ENCODE data around the gene REXO1.

REXO1 gene

DNA sequence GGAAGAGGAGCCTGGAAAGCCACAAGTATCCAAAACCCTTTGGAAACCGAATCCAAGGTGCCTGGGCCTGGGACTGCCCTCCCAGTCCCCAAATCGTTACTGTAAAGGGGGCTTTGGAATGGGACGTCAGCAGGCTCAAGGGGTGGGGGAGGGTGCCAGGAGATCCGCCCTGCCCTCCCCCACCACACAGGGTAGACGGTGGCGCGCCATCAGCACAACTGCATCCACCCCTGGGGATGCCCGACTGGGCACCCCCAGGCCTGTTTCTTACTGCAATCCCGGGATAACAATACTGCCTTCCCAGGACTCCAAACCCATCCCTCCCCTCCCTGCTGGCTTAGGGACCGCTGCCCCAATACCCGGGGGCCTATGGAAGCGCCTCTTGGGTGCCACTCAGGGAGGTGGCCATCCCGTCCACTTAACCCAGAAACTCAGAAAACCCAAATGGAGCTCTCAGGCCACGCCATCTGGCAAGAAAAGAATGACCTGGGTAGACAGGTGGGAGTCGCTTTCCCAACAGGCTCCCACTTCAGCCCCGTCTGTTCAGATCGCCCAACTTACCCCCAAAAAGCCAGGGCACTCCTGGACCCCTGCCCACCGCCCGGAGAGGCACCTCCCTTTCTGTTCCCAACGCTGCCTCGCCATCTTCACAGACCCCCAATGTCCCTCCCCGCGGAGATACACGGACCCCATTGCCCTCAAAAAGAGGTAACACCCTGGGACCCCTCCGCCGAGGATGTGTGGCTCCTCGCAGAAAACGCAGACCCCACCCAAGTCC, 12.7 kb upstream of the REXO1 start:
- DNase-seq: no peak

- peak; percentile 50 for DNase-seq
These were observed 11.9 kb upstream of the REXO1 start for GRCh38 chr19:1860042-1860775.

- no peak for DNase-seq
These were observed 11.1 kb upstream of the REXO1 start for GRCh38 chr19:1859331-1859781.

DNA sequence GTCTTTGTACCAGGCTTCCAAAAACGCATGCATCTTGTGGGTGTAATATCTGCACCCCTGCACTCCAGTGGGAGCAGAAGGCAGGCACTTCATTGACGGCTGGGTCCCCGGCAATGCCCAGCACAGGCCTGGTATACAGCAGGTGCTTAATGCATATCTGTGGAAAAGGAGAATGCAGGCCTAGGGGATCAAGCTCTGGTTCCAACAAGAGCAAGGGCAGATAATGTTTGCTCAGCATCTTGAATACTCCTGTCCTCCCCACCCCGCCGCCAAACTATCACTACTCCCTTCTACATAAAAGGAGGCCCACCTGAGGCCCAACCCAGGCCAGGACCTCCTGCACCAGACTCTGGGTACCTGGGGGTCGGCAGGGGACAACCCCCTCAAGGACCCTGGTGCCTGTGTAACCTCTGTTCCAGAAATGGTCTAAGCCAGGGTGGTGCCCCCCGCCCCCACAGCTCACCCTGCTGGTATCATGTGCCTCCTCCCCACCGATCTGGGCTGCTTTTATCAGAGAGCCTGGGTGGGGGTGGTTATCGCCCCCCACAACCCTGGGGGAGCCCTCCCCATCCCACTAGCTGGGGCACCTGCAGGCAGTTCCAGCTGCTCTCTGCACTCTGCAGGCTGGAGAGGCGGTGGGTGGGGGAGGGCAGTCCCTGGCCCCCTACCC, 10.3 kb upstream of the REXO1 start:
- no peak for DNase-seq

GRCh38 chr19:1857648-1858326, 9.5 kb upstream of the REXO1 start:
- no peak for DNase-seq

GRCh38 chr19:1856698-1857603, 8.7 kb upstream of the REXO1 start:
- DNase-seq: peak; percentile 61

DNA sequence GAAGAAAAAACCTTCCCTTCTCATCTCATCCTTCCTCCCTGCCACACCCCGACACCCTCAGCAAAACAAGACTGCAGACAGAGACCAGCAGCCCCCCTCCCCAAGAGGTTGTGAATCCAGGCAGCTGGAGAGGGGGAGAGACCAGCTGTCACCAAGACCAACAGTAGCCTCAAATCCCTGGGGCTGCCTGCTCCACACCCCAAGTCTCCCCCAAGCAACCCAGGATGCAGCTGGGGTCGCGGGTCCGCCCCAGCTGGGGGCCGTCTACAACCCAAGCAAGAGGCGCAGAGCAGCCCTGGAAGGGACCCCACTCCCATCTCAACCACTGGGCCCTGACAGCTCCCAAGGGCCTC, 8.0 kb upstream of the REXO1 start:
- no peak for DNase-seq

GRCh38 chr19:1855828-1856255, 7.6 kb upstream of the REXO1 start:
- no peak for DNase-seq

GRCh38 chr19:1855040-1855827, 7.0 kb upstream of the REXO1 start:
- DNase-seq: peak; percentile 65

GRCh38 chr19:1854542-1855039, 6.3 kb upstream of the REXO1 start:
- DNase-seq: no peak

GRCh38 chr19:1854039-1854541, 5.8 kb upstream of the REXO1 start:
- no peak for DNase-seq

DNA sequence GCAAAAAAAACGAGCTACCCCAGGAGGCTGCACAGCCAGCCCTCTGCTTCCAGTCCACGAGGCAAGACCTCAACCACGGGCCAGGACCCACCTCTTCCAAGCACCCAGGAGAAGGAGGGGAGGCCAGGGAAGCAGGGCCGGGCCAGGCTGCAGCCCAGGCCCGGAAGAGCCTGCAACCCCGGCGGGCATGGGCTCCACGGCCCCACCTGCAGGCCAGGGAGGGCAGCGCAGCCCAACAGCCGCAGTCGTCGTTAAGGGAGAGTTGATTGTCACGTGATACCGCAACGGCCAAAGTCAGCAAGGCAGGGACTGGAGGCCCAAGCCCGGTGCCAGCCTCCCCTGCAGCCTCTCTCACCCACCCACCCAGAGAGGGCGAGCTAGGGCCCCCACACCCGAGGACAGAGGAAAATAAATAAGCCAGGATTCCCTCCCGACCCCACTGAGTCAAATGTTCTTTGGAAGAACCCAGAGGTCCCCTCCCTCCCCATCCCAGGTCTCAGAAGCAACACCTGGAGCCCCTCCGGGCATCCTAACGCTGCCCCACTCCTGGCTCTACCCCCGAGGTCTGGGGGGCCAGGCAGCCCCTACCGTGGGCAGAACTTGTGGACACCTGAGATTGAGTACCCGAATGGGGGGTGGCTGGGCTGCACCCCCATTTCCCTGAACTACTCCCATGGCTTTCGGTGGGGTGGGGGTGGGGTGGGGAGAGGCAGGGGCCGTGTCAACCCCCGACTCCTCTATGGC, 5.2 kb upstream of the REXO1 start:
- peak; percentile 82 for DNase-seq

DNA sequence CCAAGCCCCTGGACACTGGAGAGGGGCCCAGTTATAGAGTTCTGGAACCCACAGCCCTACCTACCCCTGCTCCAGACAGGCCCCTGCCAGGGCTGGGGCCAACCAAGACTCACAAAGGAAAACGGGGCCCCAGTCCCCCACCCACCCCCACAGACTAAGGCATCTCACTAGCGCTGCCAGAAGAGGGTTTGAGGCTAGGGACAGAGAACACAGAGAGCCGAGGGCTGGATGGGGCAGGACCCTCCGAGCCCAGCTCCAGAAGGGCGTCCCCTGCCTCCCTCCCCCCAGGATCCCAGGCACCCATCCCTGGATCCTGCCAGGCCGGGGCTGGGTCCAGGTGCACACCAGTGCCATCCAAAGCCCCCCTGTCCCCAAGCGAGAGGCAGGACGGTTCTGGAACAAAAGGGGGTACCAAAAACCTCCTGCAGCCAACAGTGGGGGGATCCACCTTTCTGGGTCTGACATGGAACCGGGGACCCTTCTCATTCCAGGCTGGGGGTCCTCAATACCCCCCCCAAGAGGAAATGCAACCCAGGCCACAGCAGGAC, 4.4 kb upstream of the REXO1 start:
- no peak for DNase-seq

GRCh38 chr19:1851654-1852580, 3.6 kb upstream of the REXO1 start:
- peak; percentile 70 for DNase-seq

DNA sequence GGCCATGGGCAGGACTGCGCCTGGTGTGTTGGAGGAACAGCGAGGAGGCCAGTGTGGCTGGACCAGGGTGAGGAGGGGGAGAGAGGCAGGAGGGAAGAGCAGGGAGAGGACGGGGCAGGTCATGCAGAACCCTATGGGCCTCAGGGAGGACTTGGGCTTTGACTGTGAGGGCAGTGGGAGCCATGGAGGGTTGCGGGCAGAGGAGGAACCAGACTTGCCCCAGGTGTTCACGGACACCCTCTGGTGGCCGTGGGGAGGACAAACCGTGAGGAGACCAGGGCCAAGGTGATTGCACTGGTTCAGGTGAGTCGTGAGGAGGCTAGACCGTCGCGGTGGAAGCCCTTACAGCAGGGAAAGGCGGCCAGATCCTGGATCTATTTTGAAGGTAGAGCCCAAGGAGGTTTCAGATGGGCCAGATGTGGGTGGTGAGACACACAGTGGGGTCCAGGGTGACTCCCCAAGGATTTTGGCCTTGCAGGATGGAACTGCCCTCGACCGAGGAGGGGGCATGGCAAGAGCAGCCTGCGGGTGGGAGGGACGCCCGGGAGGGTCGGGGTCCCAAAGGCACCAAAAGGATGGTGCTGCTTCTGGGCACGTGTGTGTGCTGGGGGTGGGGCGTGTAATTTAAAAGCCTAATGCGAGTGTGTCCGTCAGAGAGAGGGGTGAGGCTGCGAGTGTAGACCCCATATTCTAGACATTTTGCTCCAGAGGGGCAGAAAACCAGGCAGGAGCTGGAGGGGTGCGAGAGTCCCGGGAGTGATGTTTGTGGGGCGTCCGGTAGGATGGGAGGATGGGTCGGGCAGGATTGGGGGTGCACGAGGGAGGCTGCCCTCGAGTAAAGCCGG, 2.7 kb upstream of the REXO1 start:
- no peak for DNase-seq

DNA sequence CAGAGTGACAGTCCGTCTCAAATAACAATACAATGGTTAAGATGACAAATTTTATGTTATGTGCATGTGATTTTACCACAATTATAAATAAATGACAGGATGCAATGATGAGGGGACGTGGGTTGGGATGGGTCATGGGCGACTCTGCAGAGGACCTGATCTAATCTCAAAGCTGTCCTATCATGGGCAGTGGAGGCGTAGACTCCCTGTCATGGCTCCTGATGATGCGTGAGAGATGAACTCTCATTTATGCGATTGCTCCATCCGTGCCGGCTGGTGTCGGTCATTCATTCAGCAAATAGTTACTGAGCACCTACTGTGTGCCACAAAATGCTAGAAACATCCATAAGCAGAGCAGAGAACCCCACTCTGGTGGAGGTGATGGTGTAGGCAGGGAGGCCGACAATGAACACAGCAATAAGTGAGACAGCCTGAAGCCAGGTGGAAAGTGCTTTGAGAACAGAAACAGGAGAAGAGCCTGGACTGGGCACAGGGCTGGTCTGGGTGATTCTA, 1.7 kb upstream of the REXO1 start:
- DNase-seq: no peak

- DNase-seq: no peak
These were observed 820 bp upstream of the REXO1 start for GRCh38 chr19:1849132-1849474.
